Activated CD4-positive, alpha-beta memory T cell treated with anti-CD3 and anti-CD28 coated beads, Interleukin-2, amount 10 ng/mL, durations not matched to agents 7 days and 5 days (primary cell): Measurements from ENCODE around the gene FUCA2. TPM values are rescaled to one million over a fixed set of nuclear protein-coding genes. Genes with fewer than 3 reads are reported as not detected.
A peak's percentile ranks its signal among the peaks of the same experiment; 100 is the strongest.
"Not testable (repeated sequence)": the region's sequence is repeated elsewhere in the genome, so short reads cannot be mapped to it uniquely, and the experiment has no call there.

Experiments used
- CTCF ChIA-PET: fragments of 350-600 bp; sonication (Branson Sonifier 250); formaldehyde crosslinking; loops from one replicate; lab custom pipeline; 2021; ENCODE audit warnings: antibody characterized with exemption, inconsistent platforms; lab: Charles Lee
- POLR2A ChIA-PET: fragments of 350-600 bp; sonication (Branson Sonifier 250); formaldehyde crosslinking; loops from one replicate; lab custom pipeline; 2021; ENCODE audit warnings: antibody characterized with exemption; lab: Charles Lee
- DNase-seq: peaks from one replicate; pipeline ENCODE4 v3.0.0-alpha.2; 2020
- H3K27ac Mint-ChIP-seq: one replicate; pipeline ENCODE4 v1.8.0; 2021; ENCODE audit warnings: mild to moderate bottlenecking, mixed read lengths
- H3K27me3 Mint-ChIP-seq: one replicate; pipeline ENCODE4 v1.8.0; 2021; ENCODE audit warnings: mixed read lengths
- H3K36me3 Mint-ChIP-seq: one replicate; pipeline ENCODE4 v1.8.0; 2021; ENCODE audit warnings: low read depth, mixed read lengths
- H3K4me1 Mint-ChIP-seq: one replicate; pipeline ENCODE4 v1.8.0; 2021; ENCODE audit warnings: mixed read lengths
- H3K4me3 Mint-ChIP-seq: one replicate; pipeline ENCODE4 v1.8.0; 2021; ENCODE audit warnings: mild to moderate bottlenecking, mixed read lengths
- H3K9me3 Mint-ChIP-seq: one replicate; pipeline ENCODE4 v1.8.0; 2021; ENCODE audit warnings: mixed read lengths
- total RNA-seq, 2 experiments: library from RNA; stranded (reverse); gene quantifications; one replicate each; pipeline ENCODE4 v1.2.3, GENCODE V29; 2021

Gene FUCA2
- total RNA-seq, 2 experiments from 2014 or later, result 22.1 to 23.1 TPM

- peaks cover 7% of the 10 kb centered on the region for H3K36me3 Mint-ChIP-seq
- DNase-seq, result no peak
- H3K27ac Mint-ChIP-seq, result no peak overlapping the region
- H3K4me1 Mint-ChIP-seq, result no peaks in the 10 kb centered on the region
- POLR2A ChIA-PET, result no interaction called here
- H3K4me3 Mint-ChIP-seq, result no peak overlapping the region
- H3K9me3 Mint-ChIP-seq, result no peaks in the 10 kb centered on the region
- H3K27me3 Mint-ChIP-seq, result no peaks in the 10 kb centered on the region
- CTCF ChIA-PET, result interaction anchor here (1.3 kb wide), 1 partner anchor 10 kb away, joined by 3 read pairs; no protein-coding TSS in a partner anchor
These were observed 21.3 kb downstream of the FUCA2 start for GRCh38 chr6:143490244-143490643.

GRCh38 chr6:143486752-143487151 is 24.8 kb downstream of the FUCA2 start:
- no peak overlapping the region for H3K4me3 Mint-ChIP-seq
- no peaks in the 10 kb centered on the region for H3K36me3 Mint-ChIP-seq
- CTCF ChIA-PET, result no interaction called here
- H3K4me1 Mint-ChIP-seq, result no peaks in the 10 kb centered on the region
- H3K27ac Mint-ChIP-seq, result no peak overlapping the region
- DNase-seq, result no peak
- no peaks in the 10 kb centered on the region for H3K27me3 Mint-ChIP-seq
- no peaks in the 10 kb centered on the region for H3K9me3 Mint-ChIP-seq
- POLR2A ChIA-PET, result no interaction called here

GRCh38 chr6:143485967-143486366 is 25.6 kb downstream of the FUCA2 start:
- H3K4me1 Mint-ChIP-seq, result no peaks in the 10 kb centered on the region
- H3K27me3 Mint-ChIP-seq, result no peaks in the 10 kb centered on the region
- no peak overlapping the region for H3K27ac Mint-ChIP-seq
- no peak overlapping the region for H3K4me3 Mint-ChIP-seq
- H3K9me3 Mint-ChIP-seq, result no peaks in the 10 kb centered on the region
- no peak for DNase-seq
- ChIA-PET CTCF (no interaction called here), POLR2A (no interaction called here)
- no peaks in the 10 kb centered on the region for H3K36me3 Mint-ChIP-seq

GRCh38 chr6:143482593-143482992 is 28.9 kb downstream of the FUCA2 start:
- POLR2A ChIA-PET, result interaction anchor here (1.4 kb wide), 1 partner anchor 11 kb away, joined by 4 read pairs; no protein-coding TSS in a partner anchor
- Mint-ChIP-seq H3K36me3 (peaks cover 7% of the 10 kb centered on the region), H3K4me3 (no peak overlapping the region), H3K27ac (no peak overlapping the region), H3K4me1 (no peaks in the 10 kb centered on the region), H3K27me3 (no peaks in the 10 kb centered on the region), H3K9me3 (no peaks in the 10 kb centered on the region)
- no peak for DNase-seq
- CTCF ChIA-PET, result no interaction called here

- Mint-ChIP-seq H3K9me3 (no peaks in the 10 kb centered on the region), H3K4me1 (no peaks in the 10 kb centered on the region)
- POLR2A ChIA-PET, result interaction anchor here (0.7 kb wide), 1 partner anchor 506 kb away, joined by 3 read pairs; no protein-coding TSS in a partner anchor
These were observed 32.9 kb downstream of the FUCA2 start for GRCh38 chr6:143478479-143479062.

GRCh38 chr6:143476545-143476944 is 35.0 kb downstream of the FUCA2 start:
- Mint-ChIP-seq H3K27me3 (no peaks in the 10 kb centered on the region), H3K36me3 (peaks cover 43% of the 10 kb centered on the region), H3K9me3 (no peaks in the 10 kb centered on the region), H3K4me1 (no peaks in the 10 kb centered on the region), H3K4me3 (no peak overlapping the region), H3K27ac (no peak overlapping the region)
- ChIA-PET CTCF (no interaction called here), POLR2A (no interaction called here)
- DNase-seq, result no peak

More at GRCh38 chr6:143478479-143479062, 32.9 kb downstream of the FUCA2 start:
- CTCF ChIA-PET, result no interaction called here
- Mint-ChIP-seq H3K27ac (no peak overlapping the region), H3K27me3 (no peaks in the 10 kb centered on the region), H3K36me3 (peaks cover 29% of the 10 kb centered on the region), H3K4me3 (no peak overlapping the region)
- DNase-seq, result no peak

GRCh38 chr6:143471822-143472221 is 39.7 kb downstream of the FUCA2 start:
- no peaks in the 10 kb centered on the region for H3K4me1 Mint-ChIP-seq
- ChIA-PET POLR2A (interaction anchor here (0.6 kb wide), 1 partner anchor 478 kb away, joined by 3 read pairs; no protein-coding TSS in a partner anchor), CTCF (no interaction called here)

GRCh38 chr6:143468823-143469222 is 42.7 kb downstream of the FUCA2 start:
- H3K4me1 Mint-ChIP-seq, CTCF ChIA-PET, H3K9me3 Mint-ChIP-seq, H3K27ac Mint-ChIP-seq, POLR2A ChIA-PET, DNase-seq, H3K27me3 Mint-ChIP-seq, H3K4me3 Mint-ChIP-seq: not testable (repeated sequence)
- H3K36me3 Mint-ChIP-seq, result peaks cover 31% of the 10 kb centered on the region

More at GRCh38 chr6:143471822-143472221, 39.7 kb downstream of the FUCA2 start:
- Mint-ChIP-seq H3K36me3 (peaks cover 48% of the 10 kb centered on the region), H3K4me3 (no peak overlapping the region), H3K27me3 (no peaks in the 10 kb centered on the region), H3K27ac (no peak overlapping the region), H3K9me3 (no peaks in the 10 kb centered on the region)
- DNase-seq, result no peak

GRCh38 chr6:143468026-143468425 is 43.5 kb downstream of the FUCA2 start:
- H3K27me3 Mint-ChIP-seq, result no peaks in the 10 kb centered on the region
- DNase-seq, result no peak
- ChIA-PET CTCF (no interaction called here), POLR2A (no interaction called here)
- H3K27ac Mint-ChIP-seq, result no peak overlapping the region
- H3K36me3 Mint-ChIP-seq, result peaks cover 24% of the 10 kb centered on the region
- H3K4me1 Mint-ChIP-seq, result no peaks in the 10 kb centered on the region
- no peaks in the 10 kb centered on the region for H3K9me3 Mint-ChIP-seq
- no peak overlapping the region for H3K4me3 Mint-ChIP-seq

GRCh38 chr6:143465546-143465945 is 46.0 kb downstream of the FUCA2 start:
- no peak for DNase-seq
- Mint-ChIP-seq H3K4me1 (no peaks in the 10 kb centered on the region), H3K9me3 (no peaks in the 10 kb centered on the region), H3K27ac (no peak overlapping the region), H3K4me3 (no peak overlapping the region), H3K27me3 (no peaks in the 10 kb centered on the region), H3K36me3 (peaks cover 24% of the 10 kb centered on the region)
- CTCF ChIA-PET, result no interaction called here
- POLR2A ChIA-PET, result no interaction called here

GRCh38 chr6:143457563-143458359 is 53.8 kb downstream of the FUCA2 start:
- H3K27me3 Mint-ChIP-seq, result no peaks in the 10 kb centered on the region
- H3K4me1 Mint-ChIP-seq, result peaks cover 11% of the 10 kb centered on the region
- no peaks in the 10 kb centered on the region for H3K9me3 Mint-ChIP-seq
- ChIA-PET POLR2A (no interaction called here), CTCF (interaction anchor here (1.1 kb wide), 1 partner anchor 30 kb away, joined by 4 read pairs; no protein-coding TSS in a partner anchor)
- peaks cover 15% of the 10 kb centered on the region for H3K36me3 Mint-ChIP-seq
- H3K4me3 Mint-ChIP-seq, result no peak overlapping the region
- no peak for DNase-seq
- no peak overlapping the region for H3K27ac Mint-ChIP-seq

- CTCF ChIA-PET, result interaction anchor here (1.3 kb wide), 1 partner anchor 392 kb away, joined by 4 read pairs; the partner anchor contains the start of gene LTV1
- POLR2A ChIA-PET, result interaction anchor here (1.1 to 5.2 kb wide), 6 partner anchors 8 to 644 kb away, joined by 3 to 45 read pairs (median 6); partner anchors contain the start of gene SF3B5
- Mint-ChIP-seq H3K4me1 (peaks cover 40% of the 10 kb centered on the region), H3K9me3 (no peaks in the 10 kb centered on the region), H3K27me3 (no peaks in the 10 kb centered on the region), H3K36me3 (peaks cover 3% of the 10 kb centered on the region), H3K27ac (peak overlapping the region; percentile 92), H3K4me3 (peak overlapping the region; percentile 92)
- DNase-seq, result no peak
These were observed 60.0 kb downstream of the FUCA2 start for GRCh38 chr6:143451531-143451930.
